Tibial nerve (tissue), 4 donors: ENCODE results near the gene ANKRD62. TPM values are rescaled to one million over a fixed set of nuclear protein-coding genes. Genes with fewer than 3 reads are reported as not detected.
"Not testable (repeated sequence)": the region's sequence is repeated elsewhere in the genome, so short reads cannot be mapped to it uniquely, and the experiment has no call there.

ENCODE experiments used
- DNase-seq, 2 donors: peaks; one replicate each; pipeline ENCODE4 v3.0.0-alpha.2; 2019; ENCODE audit warnings: low spot score in 2 of 2
- H3K27ac ChIP-seq, 4 donors: fragments of 200-600 bp; sonication (generic) in 3 of 4; one replicate each; pipeline ENCODE4 v1.5.1; 2017 to 2019; ENCODE audit warnings: mild to moderate bottlenecking in 1 of 4
- H3K27me3 ChIP-seq, 2 donors: fragments of 200-600 bp; sonication (generic) in 1 of 2; one replicate each; pipeline versions ENCODE4 v1.5.1 to v1.6.0; 2017 to 2019
- H3K36me3 ChIP-seq, 3 donors: fragments of 200-600 bp; sonication (generic); one replicate each; pipeline ENCODE4 v1.5.1; 2018 to 2019
- H3K4me1 ChIP-seq, 4 donors: fragments of 200-600 bp; sonication (generic) in 3 of 4; one replicate each; pipeline ENCODE4 v1.5.1; 2017 to 2019
- H3K4me3 ChIP-seq, 4 donors: fragments of 200-600 bp; sonication (generic) in 3 of 4; one replicate each; pipeline ENCODE4 v1.5.1; 2017 to 2019; ENCODE audit warnings: mild to moderate bottlenecking in 1 of 4, moderate library complexity in 1 of 4
- H3K9me3 ChIP-seq, 4 donors: fragments of 200-600 bp; sonication (generic) in 3 of 4; one replicate each; pipeline ENCODE4 v1.5.1; 2017 to 2019
- CTCF ChIP-seq, 5 experiments: fragments of 200-600 bp in 3 of 5; fragments of 450-650 bp in 2 of 5; sonication (generic) in 3 of 5; IDR thresholded peaks; one replicate each; pipeline ENCODE4 v1.5.1; 2016 to 2019; ENCODE audit warnings: antibody characterized with exemption in 5 of 5, mild to moderate bottlenecking in 3 of 5, moderate library complexity in 2 of 5
- EP300 ChIP-seq, 2 donors: sonication (generic); formaldehyde crosslinking; IDR thresholded peaks; one replicate each; pipeline ENCODE4 v1.6.1; 2017; ENCODE audit warnings: antibody characterized with exemption in 2 of 2, mild to moderate bottlenecking in 1 of 2
- POLR2A ChIP-seq, 2 donors: fragments of 450-650 bp; IDR thresholded peaks; one replicate each; pipeline ENCODE4 v1.6.1; 2017; ENCODE audit warnings: antibody characterized with exemption in 2 of 2, mild to moderate bottlenecking in 2 of 2, moderate library complexity in 2 of 2
- WGBS, 2 donors: methylation state at CpG; one replicate each; pipeline ENCODE4 v1.1.5; 2018; 5-methylcytosine and 5-hydroxymethylcytosine counted together
- total RNA-seq, 4 donors: library from RNA; depleted of rRNA; stranded (reverse); fragments of >200 nt; gene quantifications; one replicate each; pipeline ENCODE4 v1.1.0, GENCODE V29; 2016

Gene ANKRD62
- total RNA-seq, 4 donors from 2014 or later = not detected

GRCh38 chr18:12121175-12122042, 27.8 kb downstream of the ANKRD62 start:
- Histone ChIP-seq H3K9me3 (no peaks in the 10 kb centered on the region), H3K27ac (no peak overlapping the region), H3K36me3 (no peaks in the 10 kb centered on the region), H3K4me1 (no peaks in the 10 kb centered on the region), H3K27me3 (no peaks in the 10 kb centered on the region), H3K4me3 (no peak overlapping the region)
- peak in 2 of 5 experiments; percentile 14 to 17 for TF ChIP-seq CTCF (IDR thresholded peaks at IDR 0.05)
- TF ChIP-seq EP300 (IDR thresholded peaks at IDR 0.05) = no peak
- no peak for DNase-seq
- 62 to 68% methylated on average over 15 of the region's 15 CpGs for WGBS, 2 donors

- H3K27ac ChIP-seq, H3K4me3 ChIP-seq, DNase-seq, H3K36me3 ChIP-seq, H3K9me3 ChIP-seq, H3K4me1 ChIP-seq, H3K27me3 ChIP-seq: not testable (repeated sequence)
- 83 to 84% methylated on average over 3 of the region's 3 CpGs for WGBS, 2 donors
Measured at GRCh38 chr18:12122043-12122389, 28.4 kb downstream of the ANKRD62 start.

- H3K9me3 ChIP-seq, DNase-seq, H3K4me3 ChIP-seq, H3K36me3 ChIP-seq, H3K27ac ChIP-seq, H3K27me3 ChIP-seq, H3K4me1 ChIP-seq: not testable (repeated sequence)
- 83 to 89% methylated on average over 4 of the region's 4 CpGs for WGBS, 2 donors
Measured at GRCh38 chr18:12127647-12128046, 34.0 kb downstream of the ANKRD62 start.

GRCh38 chr18:12138831-12139230, 45.2 kb downstream of the ANKRD62 start:
- H3K27ac ChIP-seq, DNase-seq, H3K36me3 ChIP-seq, H3K4me3 ChIP-seq, H3K27me3 ChIP-seq, H3K4me1 ChIP-seq: not testable (repeated sequence)
- 74 to 82% methylated on average over 4 of the region's 4 CpGs for WGBS, 2 donors
- peaks cover 0 to 13% (median 0%) of the 10 kb centered on the region in 4 donors for H3K9me3 ChIP-seq

- peaks cover 0 to 13% (median 0%) of the 10 kb centered on the region in 4 donors for H3K9me3 ChIP-seq
- H3K4me1 ChIP-seq, DNase-seq, H3K36me3 ChIP-seq, H3K27me3 ChIP-seq, H3K27ac ChIP-seq, H3K4me3 ChIP-seq: not testable (repeated sequence)
- WGBS, 2 donors = 89 to 91% methylated on average over 11 to 12 of the region's 12 CpGs
Measured at GRCh38 chr18:12140866-12141265, 47.2 kb downstream of the ANKRD62 start.

GRCh38 chr18:12141778-12142177, 48.1 kb downstream of the ANKRD62 start:
- not testable (repeated sequence) for H3K4me3 ChIP-seq, H3K4me1 ChIP-seq, H3K27ac ChIP-seq, H3K27me3 ChIP-seq, DNase-seq, H3K36me3 ChIP-seq
- no CpG with 5 or more reads among the region's 5 CpGs for WGBS, 2 donors
- peaks cover 0 to 13% (median 0%) of the 10 kb centered on the region in 4 donors for H3K9me3 ChIP-seq

GRCh38 chr18:12149431-12149830, 55.8 kb downstream of the ANKRD62 start:
- not testable (repeated sequence) for H3K27me3 ChIP-seq, H3K36me3 ChIP-seq, DNase-seq, H3K4me3 ChIP-seq, H3K9me3 ChIP-seq, H3K27ac ChIP-seq, H3K4me1 ChIP-seq
- no CpG with 5 or more reads among the region's 5 CpGs for WGBS, 2 donors

- H3K27me3 ChIP-seq = no peaks in the 10 kb centered on the region
- DNase-seq = no peak
- no peak overlapping the region for H3K4me3 ChIP-seq
- 80 to 85% methylated on average over 4 of the region's 4 CpGs for WGBS, 2 donors
- no peaks in the 10 kb centered on the region for H3K4me1 ChIP-seq
- H3K9me3 ChIP-seq = no peaks in the 10 kb centered on the region
- no peak for TF ChIP-seq POLR2A (IDR thresholded peaks at IDR 0.05)
- TF ChIP-seq CTCF (IDR thresholded peaks at IDR 0.05) = no peak
- no peak for TF ChIP-seq EP300 (IDR thresholded peaks at IDR 0.05)
- H3K27ac ChIP-seq = no peak overlapping the region
- no peaks in the 10 kb centered on the region for H3K36me3 ChIP-seq
Measured at GRCh38 chr18:12154361-12154760, 60.7 kb downstream of the ANKRD62 start.
